Erythroblast (primary cell): Measurements from ENCODE around the gene GLRA1.

Experiments
- GATA1 ChIP-seq: IDR thresholded peaks from 2 replicates; pipeline ENCODE4 v1.6.1; 2011; ENCODE audit warnings: low read depth, mild to moderate bottlenecking, control low read depth, low read length, moderate library complexity
- POLR2A ChIP-seq: IDR thresholded peaks from 2 replicates; pipeline ENCODE4 v1.6.1; 2011; ENCODE audit warnings: mild to moderate bottlenecking, low read length

GRCh38 chr5:151786468-151786867 lies 138.2 kb downstream of the GLRA1 start:
- no peak for TF ChIP-seq POLR2A
- no peak for TF ChIP-seq GATA1
